DMS79 (cell line): Measurements from ENCODE around the gene SYCP2L.

ENCODE experiments used
- DNase-seq: peaks from one replicate; lab custom pipeline; 2025; lab: John Stamatoyannopoulos, UW

Gene SYCP2L

GRCh38 chr6:11008821-11009220 is 122.0 kb downstream of the SYCP2L start:
- DNase-seq: no peak

DNA sequence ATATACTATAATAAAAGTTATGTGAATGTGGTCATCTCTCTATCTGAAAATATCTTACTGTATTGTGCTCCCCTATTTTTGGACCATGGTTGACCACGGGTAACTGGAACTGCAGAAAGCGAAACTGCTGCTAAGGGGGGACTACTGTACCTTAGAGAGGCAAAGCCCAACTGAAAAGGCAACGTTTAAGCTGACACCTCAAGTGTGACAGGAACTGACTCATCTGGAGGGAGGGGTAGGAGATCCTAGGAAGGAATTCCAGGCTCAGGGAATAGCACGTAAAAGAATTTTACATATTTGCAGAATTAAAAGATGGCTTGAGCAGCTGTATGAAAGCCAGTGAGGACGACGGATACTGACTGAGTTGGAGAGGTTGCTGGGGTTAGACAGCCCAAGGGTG is 122.5 kb downstream of the SYCP2L start:
- no peak for DNase-seq

GRCh38 chr6:11011787-11012234 is 125.0 kb downstream of the SYCP2L start:
- DNase-seq: no peak

DNA sequence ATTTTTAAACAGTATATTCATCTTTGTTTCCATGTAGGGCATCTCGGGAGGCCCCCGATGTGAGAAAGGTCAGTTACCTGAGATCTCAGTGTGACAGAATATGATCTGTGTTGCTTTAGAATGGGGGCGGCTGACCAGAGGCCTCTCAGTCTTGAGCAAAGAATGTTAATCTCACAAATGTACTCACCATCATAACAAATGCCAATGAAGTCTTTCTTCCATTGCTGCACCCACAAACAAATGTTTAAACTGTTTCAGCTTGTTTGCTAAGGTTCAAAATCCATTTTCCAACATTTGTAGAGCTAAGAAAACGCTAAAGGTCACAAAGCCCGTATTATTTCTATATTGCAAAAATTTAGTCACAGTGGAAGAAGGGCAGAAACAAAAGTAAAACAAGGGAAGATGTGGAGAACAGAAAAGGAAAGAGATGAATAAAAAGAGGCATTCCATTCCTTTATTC is 125.5 kb downstream of the SYCP2L start:
- DNase-seq: no peak

GRCh38 chr6:11012976-11013720 is 126.3 kb downstream of the SYCP2L start:
- no peak for DNase-seq

GRCh38 chr6:11013721-11014070 is 126.8 kb downstream of the SYCP2L start:
- DNase-seq: no peak

DNA sequence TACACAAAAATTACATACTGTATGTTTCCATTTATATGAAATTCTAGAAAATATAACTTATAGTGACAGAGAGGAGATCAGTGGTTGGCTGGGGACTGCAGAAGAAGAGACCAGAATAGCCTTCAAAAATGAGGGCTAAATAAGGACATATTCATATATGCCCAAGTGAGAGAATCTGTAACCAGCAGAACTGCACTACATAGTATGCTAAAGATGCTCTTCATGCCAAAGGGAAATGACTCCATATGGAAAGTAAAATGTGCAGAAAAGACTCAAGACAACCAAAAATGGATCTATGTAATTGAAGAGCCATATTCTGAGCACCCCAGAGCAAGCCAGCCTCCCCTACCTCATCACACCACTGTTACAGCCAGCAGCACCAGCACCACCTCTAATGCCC is 128.2 kb downstream of the SYCP2L start:
- DNase-seq: no peak

GRCh38 chr6:11016452-11016851 is 129.6 kb downstream of the SYCP2L start:
- no peak for DNase-seq

GRCh38 chr6:11017090-11017489 is 130.2 kb downstream of the SYCP2L start:
- DNase-seq: no peak

GRCh38 chr6:11018225-11018624 is 131.4 kb downstream of the SYCP2L start:
- no peak for DNase-seq

DNA sequence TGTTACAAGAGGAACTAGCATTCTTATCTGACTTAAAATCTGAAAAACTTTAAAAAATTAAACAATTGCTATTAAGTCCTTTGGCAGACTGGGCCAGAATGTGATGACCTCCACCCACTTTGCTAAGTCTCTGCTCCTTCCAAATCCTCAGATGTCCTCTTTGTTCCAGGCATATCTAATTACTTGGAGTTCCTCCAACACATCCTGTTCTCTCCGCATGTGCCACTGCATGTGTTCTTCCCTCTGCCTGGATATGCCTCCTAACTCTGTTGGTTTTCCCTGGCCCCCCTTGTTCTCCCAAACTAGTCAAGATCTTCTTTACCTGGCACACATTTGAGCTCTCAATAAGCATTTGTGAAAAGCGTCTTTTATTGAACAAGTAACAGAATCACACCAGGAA is 134.2 kb downstream of the SYCP2L start:
- DNase-seq: no peak

DNA sequence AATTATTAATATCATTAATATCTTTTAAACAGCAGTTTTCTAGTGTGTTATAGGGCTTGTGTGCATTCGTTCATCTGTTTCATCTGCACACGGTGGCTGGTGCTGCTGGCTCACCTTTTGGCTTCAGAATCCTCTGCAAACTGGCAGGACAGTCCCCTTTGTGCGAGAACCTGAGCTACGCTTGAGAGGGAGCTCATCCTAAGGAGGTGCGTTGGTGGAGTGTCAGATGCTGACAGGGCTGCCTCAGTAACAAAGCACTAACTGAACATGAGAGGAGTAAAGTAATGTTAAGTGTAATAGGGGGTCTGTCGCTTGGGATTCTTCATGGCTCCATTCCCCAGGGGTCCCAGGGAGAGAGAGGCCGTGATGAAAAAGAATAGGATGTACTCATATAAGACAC is 134.9 kb downstream of the SYCP2L start:
- no peak for DNase-seq

DNA sequence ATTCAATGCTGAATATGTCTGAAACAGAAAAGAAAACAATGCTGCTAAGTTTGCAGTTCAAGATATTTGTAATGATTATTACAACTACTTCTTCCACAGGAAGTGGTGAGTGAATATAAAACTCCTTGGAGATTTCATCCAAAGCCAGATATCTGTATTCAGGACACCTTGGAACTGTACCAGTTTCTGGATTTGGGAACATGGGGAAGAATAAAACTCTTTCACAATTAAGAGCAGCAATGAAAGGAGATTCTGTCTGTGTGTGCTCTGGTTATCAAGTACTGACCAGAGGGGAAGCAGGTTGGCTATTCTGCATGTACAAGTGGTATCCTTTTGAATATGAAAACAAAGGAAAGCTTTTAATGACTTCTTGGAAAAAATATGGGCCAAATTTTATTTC is 136.2 kb downstream of the SYCP2L start:
- DNase-seq: no peak
